Keratinocyte (primary cell): ENCODE data around the gene PTGES. TPM values are rescaled to one million over a fixed set of nuclear protein-coding genes. Genes with fewer than 3 reads are reported as not detected.

Source experiments
- DNase-seq: peaks from one replicate; pipeline ENCODE4 v3.0.0-alpha.2; 2011; ENCODE audit warnings: low read depth, missing footprints, low spot score
- FAIRE-seq: peaks from 2 replicates; lab custom pipeline; 2011; peaks lifted over from hg19 to GRCh38; lab: Jason Lieb, UNC
- H2AFZ ChIP-seq: 2 replicates; pipeline ENCODE4 v1.6.0; 2012; ENCODE audit warnings: low read length, control low read depth, inconsistent platforms; ENCODE audit not compliant: control insufficient read depth
- H3K27ac ChIP-seq: 2 replicates; pipeline ENCODE4 v1.5.1; 2011; ENCODE audit warnings: low read length; ENCODE audit not compliant: control insufficient read depth, insufficient read depth
- H3K27me3 ChIP-seq: 3 replicates; pipeline ENCODE4 v1.6.0; 2011; ENCODE audit warnings: low read length; ENCODE audit not compliant: control insufficient read depth, insufficient read depth; ENCODE audit errors: extremely low read depth
- H3K36me3 ChIP-seq, 2 experiments: 2 replicates in 1 of 2; 3 replicates in 1 of 2; pipeline ENCODE4 v1.5.1; 2011; ENCODE audit warnings: low read length in 2 of 2, mild to moderate bottlenecking in 1 of 2; ENCODE audit not compliant: control insufficient read depth in 2 of 2, insufficient read depth in 2 of 2; ENCODE audit errors: extremely low read depth in 1 of 2
- H3K4me1 ChIP-seq: 3 replicates; pipeline ENCODE4 v1.5.1; 2011; ENCODE audit warnings: low read length; ENCODE audit not compliant: control insufficient read depth, insufficient read depth; ENCODE audit errors: extremely low read depth
- H3K4me2 ChIP-seq: 3 replicates; pipeline ENCODE4 v1.6.0; 2011; ENCODE audit warnings: low read depth, low read length; ENCODE audit not compliant: control insufficient read depth, insufficient read depth; ENCODE audit errors: extremely low read depth
- H3K4me3 ChIP-seq, 3 experiments: fragments of 200-600 bp in 1 of 3; sonication (generic) in 1 of 3; 2 replicates in 2 of 3; 3 replicates in 1 of 3; pipeline ENCODE4 v1.5.1; 2011 to 2016; ENCODE audit warnings: low read length in 3 of 3, mild to moderate bottlenecking in 3 of 3, control low read depth in 2 of 3, inconsistent platforms in 1 of 3, low read depth in 1 of 3, mixed read lengths in 1 of 3, mixed run types in 1 of 3, moderate library complexity in 1 of 3; ENCODE audit not compliant: control insufficient read depth in 2 of 3, insufficient read depth in 2 of 3; ENCODE audit errors: extremely low read depth in 1 of 3
- H3K79me2 ChIP-seq: 2 replicates; pipeline ENCODE4 v1.6.0; 2012; ENCODE audit warnings: low read length; ENCODE audit not compliant: control insufficient read depth, insufficient read depth
- H3K9ac ChIP-seq: 3 replicates; pipeline ENCODE4 v1.6.0; 2011; ENCODE audit warnings: low read length; ENCODE audit not compliant: control insufficient read depth, insufficient read depth; ENCODE audit errors: extremely low read depth
- H3K9me1 ChIP-seq: 3 replicates; pipeline ENCODE4 v1.6.0; 2011; ENCODE audit warnings: low read length; ENCODE audit not compliant: control insufficient read depth, insufficient read depth; ENCODE audit errors: extremely low read depth
- H3K9me3 ChIP-seq: 2 replicates; pipeline ENCODE4 v1.5.1; 2012; ENCODE audit warnings: low read depth, low read length; ENCODE audit not compliant: control insufficient read depth
- H4K20me1 ChIP-seq: 3 replicates; pipeline ENCODE4 v1.6.0; 2011; ENCODE audit warnings: low read length; ENCODE audit not compliant: control insufficient read depth, insufficient read depth; ENCODE audit errors: extremely low read depth
- CTCF ChIP-seq, 3 experiments: IDR thresholded peaks in 1 of 3; conservative IDR thresholded peaks in 1 of 3; optimal IDR thresholded peaks in 1 of 3; 2 replicates in 2 of 3; 3 replicates in 1 of 3; pipeline versions ENCODE3 to v1.5.1; 2011; ENCODE audit warnings: low read length in 3 of 3, mild to moderate bottlenecking in 3 of 3, moderate library complexity in 2 of 3, control low read depth in 1 of 3, inconsistent platforms in 1 of 3; ENCODE audit not compliant: insufficient read depth in 2 of 3; ENCODE audit errors: extremely low read depth in 1 of 3
- EZH2 ChIP-seq: IDR thresholded peaks from one replicate; pipeline ENCODE4 v1.6.1; 2012; ENCODE audit warnings: inconsistent platforms, mild to moderate bottlenecking, low read length, moderate library complexity
- dilution Hi-C: fragments of 300-500 bp; cut with MboI; formaldehyde crosslinking; loops from one replicate; pipeline ENCODE4 v1.7.0; 2020; ENCODE audit warnings: low sequenced_read_pairs; ENCODE audit not compliant: extremely low pct_ligation_motif_present
- polyA plus RNA-seq, 5 experiments: library from polyadenylated mRNA; depleted of rRNA in 3 of 5; stranded (reverse) in 3 of 5; stranded (forward) in 1 of 5; unstranded in 1 of 5; fragments of >200 nt; gene quantifications; 1 replicate in 1 of 5; 2 replicates in 3 of 5; 3 replicates in 1 of 5; pipeline versions ENCODE4 v1.2.1 to v1.2.3, GENCODE V29; 2011 to 2012; ENCODE audit warnings: missing spikeins in 2 of 5, low read depth in 1 of 5, low replicate concordance in 1 of 5

The PTGES gene
- polyA plus RNA-seq, 1 donor (not counting 4 experiments of a cell fraction or from before 2014, with no cell fraction given) = 19.7 TPM

GRCh38 chr9:129709438-129710168, 43.2 kb downstream of the PTGES start:
- Histone ChIP-seq H3K4me1 (no peaks in the 10 kb centered on the region), H3K9ac (no peak overlapping the region), H3K27ac (no peak overlapping the region), H3K4me3 (no peak overlapping the region), H3K9me3 (no peaks in the 10 kb centered on the region), H3K9me1 (no peaks in the 10 kb centered on the region), H4K20me1 (no peaks in the 10 kb centered on the region), H3K27me3 (peaks cover 4% of the 10 kb centered on the region), H2AFZ (no peak overlapping the region), H3K36me3 (no peaks in the 10 kb centered on the region), H3K4me2 (no peak overlapping the region), H3K79me2 (no peaks in the 10 kb centered on the region)
- no peak for DNase-seq
- dilution Hi-C loops = no loop called here
- no peak for FAIRE-seq
- TF ChIP-seq CTCF (optimal IDR thresholded peaks at IDR 0.05 in 1 of 3, IDR thresholded peaks at IDR 0.05 in 1 of 3, conservative IDR thresholded peaks at IDR 0.05 in 1 of 3; ENCODE audit: extremely low read depth in 1 of 3, insufficient read depth in 2 of 3, low read length in 3 of 3) = no peak

GRCh38 chr9:129708793-129709192, 44.0 kb downstream of the PTGES start:
- H3K9ac ChIP-seq = no peak overlapping the region
- no peaks in the 10 kb centered on the region for H3K79me2 ChIP-seq
- DNase-seq (no peak), FAIRE-seq (no peak)
- no peak for TF ChIP-seq EZH2
- no peak for TF ChIP-seq CTCF (optimal IDR thresholded peaks at IDR 0.05 in 1 of 3, IDR thresholded peaks at IDR 0.05 in 1 of 3, conservative IDR thresholded peaks at IDR 0.05 in 1 of 3; ENCODE audit: extremely low read depth in 1 of 3, insufficient read depth in 2 of 3, low read length in 3 of 3)
- H3K9me3 ChIP-seq = no peaks in the 10 kb centered on the region
- no peaks in the 10 kb centered on the region for H3K36me3 ChIP-seq
- no peak overlapping the region for H3K27ac ChIP-seq
- no peak overlapping the region for H2AFZ ChIP-seq
- H3K27me3 ChIP-seq = peaks cover 7% of the 10 kb centered on the region
- no peaks in the 10 kb centered on the region for H4K20me1 ChIP-seq
- H3K4me1 ChIP-seq = no peaks in the 10 kb centered on the region
- H3K9me1 ChIP-seq = no peaks in the 10 kb centered on the region
- dilution Hi-C loops = no loop called here
- no peak overlapping the region for H3K4me2 ChIP-seq
- no peak overlapping the region for H3K4me3 ChIP-seq
